Neural progenitor cell (in vitro differentiated cells): Measurements from ENCODE around the gene SLC38A10. TPM values are rescaled to one million over a fixed set of nuclear protein-coding genes. Genes with fewer than 3 reads are reported as not detected.

ENCODE experiments used
- DNase-seq: peaks from one replicate; pipeline ENCODE4 v3.0.0-alpha.2; 2016; ENCODE audit warnings: low spot score
- H2AFZ ChIP-seq: fragments of 200-600 bp; sonication (generic); replicated peaks from 2 replicates; pipeline ENCODE4 v1.6.1; 2016; ENCODE audit warnings: antibody characterized with exemption
- H3F3A ChIP-seq: fragments of 200-600 bp; sonication (generic); 2 replicates; pipeline ENCODE4 v1.6.1; 2016; ENCODE audit warnings: antibody characterized with exemption, low read depth
- H3K27ac ChIP-seq: fragments of 200-600 bp; sonication (generic); 2 replicates; pipeline ENCODE4 v1.5.1; 2016; ENCODE audit warnings: mild to moderate bottlenecking
- H3K27me3 ChIP-seq: fragments of 200-600 bp; sonication (generic); 2 replicates; pipeline ENCODE4 v1.6.1; 2016; ENCODE audit warnings: mild to moderate bottlenecking, moderate library complexity
- H3K36me3 ChIP-seq: fragments of 200-600 bp; sonication (generic); 2 replicates; pipeline ENCODE4 v1.5.1; 2016
- H3K4me1 ChIP-seq: fragments of 200-600 bp; sonication (generic); 2 replicates; pipeline ENCODE4 v1.6.1; 2016; ENCODE audit warnings: mixed run types
- H3K4me2 ChIP-seq: fragments of 200-600 bp; sonication (generic); 2 replicates; pipeline ENCODE4 v1.6.1; 2016
- H3K4me3 ChIP-seq: fragments of 200-600 bp; sonication (generic); 2 replicates; pipeline ENCODE4 v1.5.1; 2016
- H3K79me2 ChIP-seq: fragments of 200-600 bp; sonication (generic); 2 replicates; pipeline ENCODE4 v1.6.1; 2016; ENCODE audit warnings: low read depth
- H3K9ac ChIP-seq: fragments of 200-600 bp; sonication (generic); 2 replicates; pipeline ENCODE4 v1.6.1; 2016
- H3K9me3 ChIP-seq: fragments of 200-600 bp; sonication (generic); 2 replicates; pipeline ENCODE4 v1.5.1; 2016; ENCODE audit warnings: low read depth
- H4K20me1 ChIP-seq: fragments of 200-600 bp; sonication (generic); 2 replicates; pipeline ENCODE4 v1.6.1; 2016; ENCODE audit warnings: low read depth
- H3K27ac Mint-ChIP-seq: 3 replicates; pipeline ENCODE4 v1.8.0; 2021; ENCODE audit warnings: mixed read lengths
- H3K27me3 Mint-ChIP-seq: 2 replicates; pipeline ENCODE4 v1.8.0; 2022; ENCODE audit warnings: low read depth, mild to moderate bottlenecking, inconsistent platforms, moderate library complexity, mixed read lengths; ENCODE audit not compliant: insufficient read depth
- H3K36me3 Mint-ChIP-seq: 3 replicates; pipeline ENCODE4 v1.8.0; 2021; ENCODE audit warnings: mixed read lengths
- H3K4me1 Mint-ChIP-seq: 3 replicates; pipeline ENCODE4 v1.8.0; 2021; ENCODE audit warnings: mixed read lengths
- H3K4me3 Mint-ChIP-seq: 3 replicates; pipeline ENCODE4 v1.8.0; 2021; ENCODE audit warnings: mild to moderate bottlenecking, moderate library complexity, mixed read lengths
- H3K9me3 Mint-ChIP-seq: 3 replicates; pipeline ENCODE4 v1.8.0; 2020; ENCODE audit warnings: mixed read lengths
- CTCF ChIP-seq: fragments of 200-600 bp; sonication (generic); IDR thresholded peaks from 2 replicates; pipeline ENCODE4 v1.5.1; 2017; ENCODE audit warnings: antibody characterized with exemption, mild to moderate bottlenecking
- EZH2 ChIP-seq: fragments of 200-600 bp; sonication (generic); IDR thresholded peaks from 2 replicates; pipeline ENCODE4 v1.6.1; 2017; ENCODE audit warnings: antibody characterized with exemption, mild to moderate bottlenecking, moderate library complexity
- EZH2phosphoT487 ChIP-seq: fragments of 200-600 bp; sonication (generic); IDR thresholded peaks from 2 replicates; pipeline ENCODE4 v1.6.1; 2017; ENCODE audit warnings: antibody characterized with exemption
- total RNA-seq: library from RNA; depleted of rRNA; stranded (reverse); fragments of >200 nt; gene quantifications from 2 replicates; pipeline ENCODE4 v1.2.3, GENCODE V29; 2015; ENCODE audit warnings: low replicate concordance

The SLC38A10 gene
- total RNA-seq, 1 donor from 2014 or later = 8.3 TPM

- H4K20me1 ChIP-seq = no peaks in the 10 kb centered on the region
- no peak for TF ChIP-seq CTCF
- no peak for TF ChIP-seq EZH2phosphoT487
- no peak for TF ChIP-seq EZH2
- Mint-ChIP-seq H3K9me3 (no peaks in the 10 kb centered on the region), H3K4me1 (peaks cover 2% of the 10 kb centered on the region), H3K27me3 (no peaks in the 10 kb centered on the region), H3K27ac (no peak overlapping the region), H3K4me3 (no peak overlapping the region), H3K36me3 (peaks cover 5% of the 10 kb centered on the region)
- no peak overlapping the region for H3K4me3 ChIP-seq
- H3K36me3 ChIP-seq = no peaks in the 10 kb centered on the region
- no peak overlapping the region for H3K4me2 ChIP-seq
- no peak overlapping the region for H3K9ac ChIP-seq
- no peak for DNase-seq
- H3K79me2 ChIP-seq = no peaks in the 10 kb centered on the region
- H3K27ac ChIP-seq = no peak overlapping the region
- no peaks in the 10 kb centered on the region for H3F3A ChIP-seq
- no peak overlapping the region for H2AFZ ChIP-seq
- no peaks in the 10 kb centered on the region for H3K4me1 ChIP-seq
- H3K27me3 ChIP-seq = no peaks in the 10 kb centered on the region
- H3K9me3 ChIP-seq = no peaks in the 10 kb centered on the region
Measured at GRCh38 chr17:81196505-81197408, 98.3 kb downstream of the SLC38A10 start.

GRCh38 chr17:81195941-81196495 is 99.1 kb downstream of the SLC38A10 start:
- Mint-ChIP-seq H3K9me3 (no peaks in the 10 kb centered on the region), H3K27ac (no peak overlapping the region), H3K36me3 (peaks cover 5% of the 10 kb centered on the region), H3K4me1 (peaks cover 2% of the 10 kb centered on the region), H3K4me3 (no peak overlapping the region), H3K27me3 (no peaks in the 10 kb centered on the region)
- Histone ChIP-seq H3K27ac (no peak overlapping the region), H3K4me1 (no peaks in the 10 kb centered on the region), H3K36me3 (no peaks in the 10 kb centered on the region), H3K9me3 (no peaks in the 10 kb centered on the region), H3F3A (no peaks in the 10 kb centered on the region), H2AFZ (no peak overlapping the region), H3K4me3 (no peak overlapping the region), H3K79me2 (no peaks in the 10 kb centered on the region), H3K27me3 (no peaks in the 10 kb centered on the region), H3K4me2 (no peak overlapping the region), H4K20me1 (no peaks in the 10 kb centered on the region), H3K9ac (no peak overlapping the region)
- TF ChIP-seq CTCF (no peak), EZH2phosphoT487 (no peak), EZH2 (no peak)
- DNase-seq = no peak

Other genes with a start within 250 kb of the SLC38A10 start
- not detected in 2 replicates for gene PVALEF, start 129.8 kb downstream of the SLC38A10 start, total RNA-seq
- 0.32 and 4.4 TPM in 2 replicates for gene AATK, start 129.1 kb downstream of the SLC38A10 start, total RNA-seq
- gene CEP131, start 72.3 kb downstream of the SLC38A10 start, total RNA-seq = 7.7 and 40.9 TPM in 2 replicates
- gene TEPSIN, start 56.3 kb downstream of the SLC38A10 start, total RNA-seq = 20.6 and 28.0 TPM in 2 replicates
- 29.8 and 34.7 TPM in 2 replicates for gene NDUFAF8, start 56.0 kb downstream of the SLC38A10 start, total RNA-seq
- 3.4 and 26.3 TPM in 2 replicates for gene BAHCC1, start 100.2 kb upstream of the SLC38A10 start, total RNA-seq
- gene ACTG1, start 217.5 kb upstream of the SLC38A10 start, total RNA-seq = 1,228 and 2,405 TPM in 2 replicates
- gene FSCN2, start 233.1 kb upstream of the SLC38A10 start, total RNA-seq = 0.28 TPM in 1 of 2 replicates, not detected in the other